Measurements from ENCODE around the gene ULK3. TPM values are rescaled to one million over a fixed set of nuclear protein-coding genes. Genes with fewer than 3 reads are reported as not detected.

ULK3 gene
- total and polyA plus RNA-seq, 2 of the 4 experiments (the other 2 are of a cell fraction), result 11.8 to 22.7 TPM

DNA sequence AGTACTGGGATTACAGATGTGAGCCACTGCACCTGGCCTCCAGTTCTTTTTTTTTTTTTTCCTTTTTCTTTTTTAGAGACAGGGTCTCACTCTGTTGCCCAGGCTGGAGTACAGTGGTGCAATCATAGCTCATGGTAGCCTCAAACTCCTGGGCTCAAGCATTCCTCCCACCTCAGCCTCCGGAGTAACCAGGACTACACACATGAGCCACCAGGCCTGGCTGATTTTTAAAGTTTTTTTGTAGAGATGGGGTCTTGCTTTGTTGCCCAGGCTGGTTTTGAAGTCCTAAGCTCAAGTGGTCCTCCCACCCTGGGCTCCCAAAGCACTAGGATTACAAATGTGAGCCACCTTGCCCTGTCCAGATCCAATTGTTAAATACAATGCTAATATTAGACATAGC lies 13.6 kb upstream of the ULK3 start:
- Histone ChIP-seq H2BK15ac (ENCODE audit: low read depth, low read length) (no peak overlapping the region), H2BK5ac (ENCODE audit: low read depth, low read length, poor library complexity, severe bottlenecking) (no peak overlapping the region), H3K27ac (ENCODE audit: insufficient read depth, low read length) (no peak overlapping the region), H4K20me1 (ENCODE audit: insufficient read depth, low read length) (peaks cover 59% of the 10 kb centered on the region), H2AFZ (replicated peaks; ENCODE audit: low read length, poor library complexity) (no peak overlapping the region), H4K91ac (ENCODE audit: insufficient read depth, low read depth, low read length) (no peak overlapping the region), H3K4me1 (ENCODE audit: control insufficient read depth, insufficient read depth, low read length) (no peaks in the 10 kb centered on the region), H3K23ac (ENCODE audit: low read depth, low read length) (no peak overlapping the region), H3K18ac (ENCODE audit: low read depth, low read length) (no peak overlapping the region), H3K79me1 (ENCODE audit: low read depth in 1 of 2, low read length in 2 of 2) (peaks cover 23 to 58% of the 10 kb centered on the region in 2 experiments), H3K27me3 (ENCODE audit: control insufficient read depth, insufficient read depth, low read length) (no peaks in the 10 kb centered on the region), H2BK120ac (ENCODE audit: low read depth, low read length) (no peak overlapping the region), H2AK9ac (replicated peaks; ENCODE audit: low read depth, low read length, poor library complexity) (no peak overlapping the region), H3K4me3 (ENCODE audit: insufficient read depth, low read depth, low read length) (no peak overlapping the region), H3K4me2 (ENCODE audit: low read depth, low read length) (no peak overlapping the region), H3K4ac (ENCODE audit: low read depth, low read length) (no peak overlapping the region), H3K9me1 (ENCODE audit: insufficient read depth, low read length) (peaks cover 10% of the 10 kb centered on the region; the same call in 1 of the 2 replicates), H3K9me3 (ENCODE audit: control insufficient read depth, insufficient read depth, low read length) (no peaks in the 10 kb centered on the region), H2BK20ac (ENCODE audit: low read depth, low read length) (no peak overlapping the region), H4K5ac (ENCODE audit: low read depth, low read length) (no peak overlapping the region), H3K9ac (ENCODE audit: low read depth, low read length) (no peak overlapping the region), H2AK5ac (ENCODE audit: low read depth, low read length) (no peak overlapping the region), H3K56ac (ENCODE audit: extremely low read depth, insufficient read depth, low read length) (no peak overlapping the region), H3K14ac (replicated peaks; ENCODE audit: low read depth, low read length) (no peak overlapping the region), H4K8ac (ENCODE audit: low read depth in 2 of 2, low read length in 2 of 2) (no peak overlapping the region), H3K36me3 (ENCODE audit: control insufficient read depth, insufficient read depth, low read length) (peaks cover 33% of the 10 kb centered on the region)
- no peak for DNase-seq
- dilution Hi-C loops (cut with HindIII; ENCODE audit: low sequenced_read_pairs, unreplicated experiment), result no loop called here
- ChIA-PET CTCF (interaction anchor here (0.9 kb wide), 1 partner anchor 14 kb away, joined by 3 read pairs; no protein-coding TSS in a partner anchor), POLR2A (ENCODE audit: unreplicated experiment) (no interaction called here)
- no CpG with 5 or more reads among the region's 1 CpG for WGBS, 2 experiments (ENCODE audit: extremely low coverage in 2 of 2, insufficient read length in 1 of 2)
- intact Hi-C loops (cut with micrococcal nuclease), result no loop called here
- no peak for ATAC-seq (ENCODE audit: low read depth)
- in situ Hi-C loops (cut with MboI; ENCODE audit: low sequenced_read_pairs), result no loop called here
- no TSS peak for BruUV-seq (replicated peaks)
- TF ChIP-seq BHLHE40 (IDR thresholded peaks at IDR 0.05; ENCODE audit: low read depth, low read length) (no peak), FOS (IDR thresholded peaks at IDR 0.05; ENCODE audit: low read depth, low read length) (no peak), POLR2A (IDR thresholded peaks at IDR 0.05; ENCODE audit: low read depth, low read length) (no peak), USF2 (IDR thresholded peaks at IDR 0.05; ENCODE audit: low read depth, low read length) (no peak)

All from IMR-90 (cell line).